Stomach (tissue), 9 donors: ENCODE measurements around the gene MGAT4A. TPM values are rescaled to one million over a fixed set of nuclear protein-coding genes. Genes with fewer than 3 reads are reported as not detected.

Experiments used
- DNase-seq, 2 donors: peaks; one replicate each; pipeline versions ENCODE4 v3.0.0 to v3.0.0-alpha.2; 2013 to 2019
- H3K27ac ChIP-seq, 5 donors: fragments of 200-600 bp in 4 of 5; sonication (generic) in 4 of 5; one replicate each; pipeline ENCODE4 v1.5.1; 2013 to 2019; ENCODE audit warnings: mild to moderate bottlenecking in 1 of 5, moderate library complexity in 1 of 5
- H3K27me3 ChIP-seq, 3 donors: fragments of 200-600 bp; sonication (generic); one replicate each; pipeline ENCODE4 v1.5.1; 2017 to 2019; ENCODE audit warnings: mixed run types in 1 of 3
- H3K36me3 ChIP-seq, 4 donors: fragments of 200-600 bp; sonication (generic); 1 replicate in 3 of 4; 2 replicates in 1 of 4; pipeline ENCODE4 v1.5.1; 2016 to 2019
- H3K4me1 ChIP-seq, 4 donors: fragments of 200-600 bp; sonication (generic); one replicate each; pipeline ENCODE4 v1.5.1; 2016 to 2019
- H3K4me3 ChIP-seq, 4 donors: fragments of 200-600 bp; sonication (generic) in 3 of 4; one replicate each; pipeline ENCODE4 v1.5.1; 2016 to 2019; ENCODE audit warnings: mild to moderate bottlenecking in 1 of 4
- H3K9me3 ChIP-seq, 4 donors: fragments of 200-600 bp; sonication (generic); one replicate each; pipeline ENCODE4 v1.5.1; 2016 to 2019
- CTCF ChIP-seq, 7 experiments: fragments of 450-650 bp in 4 of 7; fragments of 200-600 bp in 3 of 7; sonication (generic) in 3 of 7; IDR thresholded peaks; one replicate each; pipeline ENCODE4 v1.5.1; 2016 to 2019; ENCODE audit warnings: antibody characterized with exemption in 7 of 7, control low read depth in 2 of 7, mild to moderate bottlenecking in 1 of 7
- EP300 ChIP-seq: sonication (generic); formaldehyde crosslinking; IDR thresholded peaks from one replicate; pipeline ENCODE4 v1.6.1; 2017; ENCODE audit warnings: antibody characterized with exemption
- POLR2A ChIP-seq, 4 donors: fragments of 450-650 bp; IDR thresholded peaks; one replicate each; pipeline ENCODE4 v1.6.1; 2016; ENCODE audit warnings: antibody characterized with exemption in 4 of 4, control low read depth in 2 of 4, mild to moderate bottlenecking in 1 of 4, moderate library complexity in 1 of 4
- POLR2AphosphoS5 ChIP-seq, 3 donors: sonication (generic); formaldehyde crosslinking; IDR thresholded peaks; one replicate each; pipeline ENCODE4 v1.6.1; 2016; ENCODE audit warnings: antibody characterized with exemption in 3 of 3
- WGBS, 5 donors: extraction: QIAGEN DNeasy Blood & Tissue Kit in 3 of 5; methylation state at CpG; one replicate each; pipeline versions ENCODE4 v1.1.5 to v1.1.7; 2013 to 2018; 5-methylcytosine and 5-hydroxymethylcytosine counted together
- intact Hi-C: fragments of 100-400 bp; cut with DNase I; formaldehyde crosslinking; loops from one replicate; pipeline ENCODE4 v1.15.1; 2023; ENCODE audit warnings: low total_unique reads
- polyA plus RNA-seq, 3 donors: library from polyadenylated mRNA; stranded (reverse); fragments of 200-250 nt; gene quantifications; one replicate each; pipeline ENCODE4 v1.2.3, GENCODE V29; 2013
- total RNA-seq, 5 donors: library from RNA; depleted of rRNA; stranded (reverse); fragments of >200 nt; gene quantifications; one replicate each; pipeline versions ENCODE4 v1.1.0 to v1.2.3, GENCODE V29; 2014 to 2016
- donor health status: healthy with polysubstance abuse.
- donor health status: Bipolar disorder and iron deficiency.
- donor health status: healthy.

Gene MGAT4A
- total and polyA plus RNA-seq, 8 donors = 4.8 to 81.1 (median 11.8) TPM

GRCh38 chr2:98674233-98674964, 56.5 kb downstream of the MGAT4A start:
- H3K27ac ChIP-seq = no peak overlapping the region
- H3K9me3 ChIP-seq = no peaks in the 10 kb centered on the region
- H3K36me3 ChIP-seq = peaks cover 0 to 44% (median 36%) of the 10 kb centered on the region in 4 donors
- no peaks in the 10 kb centered on the region for H3K4me1 ChIP-seq
- no peak for DNase-seq
- no peak for TF ChIP-seq POLR2AphosphoS5 (IDR thresholded peaks at IDR 0.05)
- TF ChIP-seq EP300 = no peak
- no peak for TF ChIP-seq CTCF (IDR thresholded peaks at IDR 0.05)
- TF ChIP-seq POLR2A (IDR thresholded peaks at IDR 0.05) = no peak
- 94 to 97% (median 95%) methylated on average over 3 of the region's 3 CpGs for WGBS, 5 donors
- H3K27me3 ChIP-seq = no peaks in the 10 kb centered on the region
- intact Hi-C loops = no loop called here
- no peak overlapping the region for H3K4me3 ChIP-seq

GRCh38 chr2:98669675-98670074, 61.3 kb downstream of the MGAT4A start:
- peaks cover 0 to 58% (median 34%) of the 10 kb centered on the region in 4 donors for H3K36me3 ChIP-seq

GRCh38 chr2:98665677-98666076, 65.3 kb downstream of the MGAT4A start:
- Histone ChIP-seq H3K4me3 (no peak overlapping the region), H3K27ac (no peak overlapping the region), H3K36me3 (peaks cover 0 to 54% (median 31%) of the 10 kb centered on the region in 4 donors), H3K27me3 (no peaks in the 10 kb centered on the region), H3K4me1 (peaks cover 0 to 8% (median 0%) of the 10 kb centered on the region in 4 donors), H3K9me3 (no peaks in the 10 kb centered on the region)
- intact Hi-C loops = no loop called here
- WGBS, 5 donors = 86 to 93% (median 91%) methylated on average over 3 of the region's 3 CpGs
- DNase-seq = no peak
- TF ChIP-seq EP300 (no peak), POLR2A (IDR thresholded peaks at IDR 0.05) (no peak), POLR2AphosphoS5 (IDR thresholded peaks at IDR 0.05) (no peak), CTCF (IDR thresholded peaks at IDR 0.05) (no peak)

More at GRCh38 chr2:98669675-98670074, 61.3 kb downstream of the MGAT4A start:
- H3K27me3 ChIP-seq = no peaks in the 10 kb centered on the region
- DNase-seq = no peak
- 35 to 55% (median 46%) methylated on average over 1 of the region's 1 CpG for WGBS, 5 donors
- no peak overlapping the region for H3K4me3 ChIP-seq
- H3K4me1 ChIP-seq = peaks cover 0 to 2% (median 0%) of the 10 kb centered on the region in 4 donors
- no peaks in the 10 kb centered on the region for H3K9me3 ChIP-seq
- intact Hi-C loops = no loop called here
- TF ChIP-seq EP300 (no peak), POLR2AphosphoS5 (IDR thresholded peaks at IDR 0.05) (no peak), CTCF (IDR thresholded peaks at IDR 0.05) (no peak), POLR2A (IDR thresholded peaks at IDR 0.05) (no peak)
- no peak overlapping the region for H3K27ac ChIP-seq

- peak in 1 of 2 donors; percentile 43 for DNase-seq
- Histone ChIP-seq H3K4me3 (no peak overlapping the region), H3K9me3 (no peaks in the 10 kb centered on the region), H3K27me3 (no peaks in the 10 kb centered on the region), H3K27ac (peak overlapping the region in 2 of 5 donors; percentile 7 to 33), H3K36me3 (peaks cover 0 to 53% (median 30%) of the 10 kb centered on the region in 4 donors), H3K4me1 (peaks cover 0 to 8% (median 0%) of the 10 kb centered on the region in 4 donors)
- TF ChIP-seq POLR2A (IDR thresholded peaks at IDR 0.05) = no peak
- no peak for TF ChIP-seq POLR2AphosphoS5 (IDR thresholded peaks at IDR 0.05)
- TF ChIP-seq EP300 = no peak
- 69 to 82% (median 76%) methylated on average over 3 of the region's 3 CpGs for WGBS, 5 donors
- intact Hi-C loops = no loop called here
Observed at GRCh38 chr2:98664323-98664722, 66.6 kb downstream of the MGAT4A start.
